K562 (cell line): ENCODE measurements around the gene EHBP1L1. TPM values are rescaled to one million over a fixed set of nuclear protein-coding genes. Genes with fewer than 3 reads are reported as not detected.

Source experiments
- CAMTA2 ChIP-seq: fragments of 250-450 bp; sonication (Bioruptor Pico); conservative IDR thresholded peaks from 2 replicates; pipeline ENCODE4 v1.5.1; 2022
- CBFA2T2 ChIP-seq: fragments of 450-650 bp; conservative IDR thresholded peaks from 2 replicates; pipeline ENCODE4 v1.6.1; 2017; ENCODE audit warnings: mild to moderate bottlenecking
- CREM ChIP-seq: IDR thresholded peaks from 2 replicates; pipeline ENCODE4 v1.6.1; 2014; ENCODE audit warnings: antibody characterized with exemption, low read depth
- FOSL1 ChIP-seq: fragments of 200-800 bp; sonication (Bioruptor generic); conservative IDR thresholded peaks from 2 replicates; pipeline ENCODE4 v1.6.1; 2016; ENCODE audit warnings: missing genetic modification characterization, missing compliant biosample characterization
- FUS ChIP-seq: fragments of 200-400 bp; formaldehyde crosslinking; optimal IDR thresholded peaks from 2 replicates; pipeline ENCODE3; 2017; ENCODE audit warnings: low read depth, low read length
- HEY1 ChIP-seq: fragments of 250-450 bp; sonication (Bioruptor Pico); IDR thresholded peaks from 2 replicates; pipeline ENCODE4 v1.5.0; 2020; ENCODE audit warnings: mild to moderate bottlenecking, moderate library complexity, borderline replicate concordance
- KDM2B ChIP-seq: fragments of 250-450 bp; sonication (Bioruptor Pico); IDR thresholded peaks from 2 replicates; pipeline ENCODE4 v1.8.0; 2021; ENCODE audit warnings: mild to moderate bottlenecking, moderate library complexity
- KLF13 ChIP-seq: fragments of 450-650 bp; IDR thresholded peaks from 2 replicates; pipeline ENCODE4 v1.6.1; 2016; ENCODE audit warnings: missing genetic modification characterization, low read depth, mild to moderate bottlenecking, missing compliant biosample characterization, moderate library complexity, borderline replicate concordance
- MGA ChIP-seq: fragments of 450-650 bp; IDR thresholded peaks from 2 replicates; pipeline ENCODE4 v1.6.1; 2016; ENCODE audit warnings: mild to moderate bottlenecking, moderate library complexity
- NBN ChIP-seq: fragments of 450-650 bp; IDR thresholded peaks from 2 replicates; pipeline ENCODE4 v1.6.1; 2016; ENCODE audit warnings: low read depth, mild to moderate bottlenecking
- PTTG1 ChIP-seq: fragments of 450-650 bp; IDR thresholded peaks from 2 replicates; pipeline ENCODE4 v1.6.1; 2016; ENCODE audit warnings: low read depth, mild to moderate bottlenecking, missing genetic modification characterization, missing compliant biosample characterization
- RB1 ChIP-seq: fragments of 450-650 bp; IDR thresholded peaks from 2 replicates; pipeline ENCODE4 v1.6.1; 2017; ENCODE audit warnings: low read depth, mild to moderate bottlenecking
- SAFB ChIP-seq: fragments of 200-400 bp; formaldehyde crosslinking; IDR thresholded peaks from 2 replicates; pipeline ENCODE4 v1.6.1; 2017; ENCODE audit warnings: low read depth, low read length, borderline replicate concordance
- SMAD2 ChIP-seq: fragments of 150-350 bp; IDR thresholded peaks from 2 replicates; pipeline ENCODE4 v1.6.1; 2014; ENCODE audit warnings: low read depth, mild to moderate bottlenecking, low read length
- SMARCA5 ChIP-seq: fragments of 450-650 bp; IDR thresholded peaks from 2 replicates; pipeline ENCODE4 v1.6.1; 2016
- XRCC3 ChIP-seq: fragments of 450-650 bp; IDR thresholded peaks from 2 replicates; pipeline ENCODE4 v1.6.1; 2017; ENCODE audit warnings: mild to moderate bottlenecking, moderate library complexity
- ZBED1 ChIP-seq: IDR thresholded peaks from 2 replicates; pipeline ENCODE4 v1.6.1; 2014
- ZBTB8A ChIP-seq: fragments of 450-650 bp; IDR thresholded peaks from 2 replicates; pipeline ENCODE4 v1.6.1; 2018; ENCODE audit warnings: mild to moderate bottlenecking, moderate library complexity; ENCODE audit not compliant: partially characterized antibody
- ZNF584 ChIP-seq: fragments of 200-800 bp; sonication (Bioruptor generic); IDR thresholded peaks from 2 replicates; pipeline ENCODE4 v1.6.1; 2016; ENCODE audit warnings: low read depth, mild to moderate bottlenecking, missing genetic modification characterization, missing compliant biosample characterization
- polyA plus RNA-seq, 8 experiments: library from polyadenylated mRNA; depleted of rRNA in 4 of 8; stranded (reverse) in 5 of 8; unstranded in 3 of 8; fragments of >200 nt; fragmentation: Nextera tagmentation in 2 of 8; fragmentation: Illumina TruSeq in 1 of 8; extraction: Ambion mirVana in 2 of 8; extraction: Trizol in 1 of 8; gene quantifications; 2 replicates each; pipeline versions ENCODE4 v1.2.1 to v1.2.3, GENCODE V29; 2011 to 2014; ENCODE audit warnings: inconsistent platforms in 1 of 8, missing spikeins in 1 of 8
- total RNA-seq, 7 experiments: library from RNA; depleted of rRNA in 6 of 7; stranded (reverse); fragments of >200 nt in 6 of 7; fragmentation: Illumina TruSeq in 2 of 7; extraction: Trizol in 2 of 7; gene quantifications; 2 replicates each; pipeline versions ENCODE4 v1.2.1 to v1.2.3, GENCODE V29; 2011 to 2021; ENCODE audit warnings: low replicate concordance in 1 of 7

Gene EHBP1L1
- total and polyA plus RNA-seq, 9 of the 15 experiments (the other 6 are each of a cell fraction or from before 2014, with no cell fraction given) = 0.03 to 87.1 (median 26.3) TPM

GRCh38 chr11:65636108-65637031 is 60.5 kb downstream of the EHBP1L1 start (continued):
- TF ChIP-seq KLF13 (tag) (no peak), KDM2B (CRISPR knock-in tag) (no peak), CBFA2T2 (peak; percentile 92), FOSL1 (peak; percentile 46; the same call in 1 of the 2 replicates), CAMTA2 (CRISPR knock-in tag) (no peak), NBN (no peak), SMARCA5 (no peak), ZBTB8A (no peak), ZBED1 (0 out of 2 replicates have a peak, but pooled peaks have one; percentile 31), SAFB (0 out of 2 replicates have a peak, but pooled peaks have one; percentile 55), MGA (no peak), HEY1 (CRISPR knock-in tag) (no peak), ZNF584 (CRISPR knock-in tag) (no peak), CREM (peak; percentile 76), RB1 (peak; percentile 73), FUS (no peak), PTTG1 (no peak), XRCC3 (no peak), SMAD2 (no peak)
